Mesenchymal stem cell (in vitro differentiated cells and primary cell): Measurements from ENCODE around the gene RNLS.

Experiments
- DNase-seq: peaks from one replicate; pipeline ENCODE4 v3.0.0-alpha.2; 2013
- H2AFZ ChIP-seq: one replicate; pipeline ENCODE4 v1.6.1; 2013; ENCODE audit warnings: low read depth, mild to moderate bottlenecking, control low read depth, inconsistent platforms, low read length, moderate library complexity
- H2AK5ac ChIP-seq: 2 replicates; pipeline ENCODE4 v1.6.1; 2013; ENCODE audit warnings: low read length, moderate library complexity, mild to moderate bottlenecking, inconsistent platforms; ENCODE audit not compliant: severe bottlenecking
- H2BK120ac ChIP-seq: one replicate; pipeline ENCODE4 v1.6.1; 2013; ENCODE audit warnings: low read depth, mild to moderate bottlenecking, inconsistent platforms, low read length, moderate library complexity
- H2BK12ac ChIP-seq, 2 experiments: one replicate each; pipeline ENCODE4 v1.6.1; 2013; ENCODE audit warnings: inconsistent platforms in 2 of 2, low read length in 2 of 2, mild to moderate bottlenecking in 2 of 2, moderate library complexity in 2 of 2, control low read depth in 1 of 2
- H2BK15ac ChIP-seq: one replicate; pipeline ENCODE4 v1.6.1; 2013; ENCODE audit warnings: mild to moderate bottlenecking, low read depth, inconsistent platforms; ENCODE audit not compliant: poor library complexity, severe bottlenecking
- H2BK5ac ChIP-seq: 2 replicates; pipeline ENCODE4 v1.6.1; 2013; ENCODE audit warnings: low read depth, mild to moderate bottlenecking, low read length, control low read depth, inconsistent platforms; ENCODE audit not compliant: poor library complexity, severe bottlenecking
- H3K14ac ChIP-seq, 2 experiments: one replicate each; pipeline ENCODE4 v1.6.1; 2013; ENCODE audit warnings: inconsistent platforms in 2 of 2, low read length in 2 of 2, control low read depth in 1 of 2, mild to moderate bottlenecking in 1 of 2, moderate library complexity in 1 of 2
- H3K18ac ChIP-seq, 2 experiments: one replicate each; pipeline ENCODE4 v1.6.1; 2013; ENCODE audit warnings: inconsistent platforms in 2 of 2, low read length in 2 of 2, control low read depth in 1 of 2, low read depth in 1 of 2, mild to moderate bottlenecking in 1 of 2
- H3K23ac ChIP-seq, 2 experiments: one replicate each; pipeline ENCODE4 v1.6.1; 2013; ENCODE audit warnings: inconsistent platforms in 2 of 2, low read length in 2 of 2, mild to moderate bottlenecking in 2 of 2, moderate library complexity in 2 of 2, control low read depth in 1 of 2
- H3K27ac ChIP-seq: 2 replicates; pipeline ENCODE4 v1.5.1; 2013; ENCODE audit warnings: mild to moderate bottlenecking, moderate library complexity, low read length, control low read depth, inconsistent platforms; ENCODE audit not compliant: poor library complexity, severe bottlenecking
- H3K27me3 ChIP-seq, 2 experiments: 2 replicates each; pipeline versions ENCODE4 v1.6.1 to v1.7.0; 2013; ENCODE audit warnings: low read length in 2 of 2, mild to moderate bottlenecking in 2 of 2, moderate library complexity in 2 of 2, control low read depth in 1 of 2, inconsistent platforms in 1 of 2; ENCODE audit not compliant: control insufficient read depth in 1 of 2, insufficient read depth in 1 of 2
- H3K36me3 ChIP-seq, 2 experiments: 2 replicates each; pipeline versions ENCODE4 v1.6.1 to v1.7.0; 2013; ENCODE audit warnings: low read length in 2 of 2, control low read depth in 1 of 2, inconsistent platforms in 1 of 2, low read depth in 1 of 2, mild to moderate bottlenecking in 1 of 2; ENCODE audit not compliant: insufficient read depth in 2 of 2, control insufficient read depth in 1 of 2
- H3K4ac ChIP-seq, 2 experiments: one replicate each; pipeline ENCODE4 v1.6.1; 2013; ENCODE audit warnings: inconsistent platforms in 2 of 2, low read length in 2 of 2, mild to moderate bottlenecking in 2 of 2, moderate library complexity in 2 of 2, control low read depth in 1 of 2, low read depth in 1 of 2
- H3K4me1 ChIP-seq: 2 replicates; pipeline ENCODE4 v1.6.1; 2013; ENCODE audit warnings: low read depth, low read length, control low read depth; ENCODE audit not compliant: control insufficient read depth, insufficient read depth
- H3K4me2 ChIP-seq: 2 replicates; pipeline ENCODE4 v1.6.1; 2013; ENCODE audit warnings: low read length, mild to moderate bottlenecking, inconsistent platforms; ENCODE audit not compliant: poor library complexity, severe bottlenecking
- H3K4me3 ChIP-seq, 2 experiments: 2 replicates each; pipeline versions ENCODE4 v1.5.1 to v1.7.0; 2013; ENCODE audit warnings: low read length in 2 of 2, mild to moderate bottlenecking in 2 of 2, control low read depth in 1 of 2, low read depth in 1 of 2; ENCODE audit not compliant: insufficient read depth in 1 of 2
- H3K79me1 ChIP-seq: replicated peaks from 2 replicates; pipeline ENCODE4 v1.6.1; 2013; ENCODE audit warnings: mild to moderate bottlenecking, control low read depth, low read length, inconsistent platforms; ENCODE audit not compliant: poor library complexity, severe bottlenecking
- H3K9ac ChIP-seq: 2 replicates; pipeline ENCODE4 v1.7.0; 2013; ENCODE audit warnings: mild to moderate bottlenecking, low read length, moderate library complexity
- H3K9me3 ChIP-seq: 2 replicates; pipeline ENCODE4 v1.7.0; 2013; ENCODE audit warnings: mild to moderate bottlenecking, low read length; ENCODE audit not compliant: control insufficient read depth
- H4K8ac ChIP-seq: one replicate; pipeline ENCODE4 v1.6.1; 2013; ENCODE audit warnings: inconsistent platforms, mild to moderate bottlenecking, low read length, moderate library complexity
- H4K91ac ChIP-seq: one replicate; pipeline ENCODE4 v1.6.1; 2013; ENCODE audit warnings: mild to moderate bottlenecking, low read length, inconsistent platforms
- WGBS: methylation state at CpG from one replicate; pipeline ENCODE4 v1.1.7; 2013; ENCODE audit warnings: mixed read lengths; 5-methylcytosine and 5-hydroxymethylcytosine counted together

The RNLS gene

GRCh38 chr10:88299787-88300186, 283.3 kb downstream of the RNLS start:
- H3K27ac ChIP-seq = no peak overlapping the region
- H3K18ac ChIP-seq = no peak overlapping the region
- no peaks in the 10 kb centered on the region for H3K36me3 ChIP-seq
- no peak overlapping the region for H3K9ac ChIP-seq
- H3K27me3 ChIP-seq = no peaks in the 10 kb centered on the region
- H2BK12ac ChIP-seq = no peak overlapping the region
- H3K23ac ChIP-seq = no peak overlapping the region
- no peak overlapping the region for H4K91ac ChIP-seq
- no peak overlapping the region for H3K4me3 ChIP-seq
- H2BK15ac ChIP-seq = no peak overlapping the region
- H2BK5ac ChIP-seq = no peak overlapping the region
- H2AK5ac ChIP-seq = no peak overlapping the region
- no peaks in the 10 kb centered on the region for H3K79me1 ChIP-seq
- no peak for DNase-seq
- no peak overlapping the region for H4K8ac ChIP-seq
- H3K9me3 ChIP-seq = no peaks in the 10 kb centered on the region
- H2AFZ ChIP-seq = no peak overlapping the region
- H3K4me1 ChIP-seq = no peaks in the 10 kb centered on the region
- H3K4me2 ChIP-seq = no peak overlapping the region
- no peak overlapping the region for H2BK120ac ChIP-seq
- no peak overlapping the region for H3K4ac ChIP-seq
- H3K14ac ChIP-seq = no peak overlapping the region

- Histone ChIP-seq H3K23ac (no peak overlapping the region), H2AK5ac (no peak overlapping the region), H2BK120ac (no peak overlapping the region), H3K4ac (no peak overlapping the region), H3K14ac (no peak overlapping the region), H3K4me1 (no peaks in the 10 kb centered on the region), H2BK15ac (no peak overlapping the region), H3K36me3 (no peaks in the 10 kb centered on the region), H3K4me3 (no peak overlapping the region), H3K9ac (no peak overlapping the region), H4K91ac (no peak overlapping the region), H3K27ac (no peak overlapping the region), H4K8ac (no peak overlapping the region), H3K4me2 (no peak overlapping the region), H3K9me3 (no peaks in the 10 kb centered on the region), H2AFZ (no peak overlapping the region), H3K79me1 (no peaks in the 10 kb centered on the region), H2BK12ac (no peak overlapping the region), H3K18ac (no peak overlapping the region), H3K27me3 (no peaks in the 10 kb centered on the region), H2BK5ac (no peak overlapping the region)
- 95% methylated on average over 3 of the region's 3 CpGs for WGBS
- no peak for DNase-seq
Observed at GRCh38 chr10:88297103-88297502, 286.0 kb downstream of the RNLS start.

DNA sequence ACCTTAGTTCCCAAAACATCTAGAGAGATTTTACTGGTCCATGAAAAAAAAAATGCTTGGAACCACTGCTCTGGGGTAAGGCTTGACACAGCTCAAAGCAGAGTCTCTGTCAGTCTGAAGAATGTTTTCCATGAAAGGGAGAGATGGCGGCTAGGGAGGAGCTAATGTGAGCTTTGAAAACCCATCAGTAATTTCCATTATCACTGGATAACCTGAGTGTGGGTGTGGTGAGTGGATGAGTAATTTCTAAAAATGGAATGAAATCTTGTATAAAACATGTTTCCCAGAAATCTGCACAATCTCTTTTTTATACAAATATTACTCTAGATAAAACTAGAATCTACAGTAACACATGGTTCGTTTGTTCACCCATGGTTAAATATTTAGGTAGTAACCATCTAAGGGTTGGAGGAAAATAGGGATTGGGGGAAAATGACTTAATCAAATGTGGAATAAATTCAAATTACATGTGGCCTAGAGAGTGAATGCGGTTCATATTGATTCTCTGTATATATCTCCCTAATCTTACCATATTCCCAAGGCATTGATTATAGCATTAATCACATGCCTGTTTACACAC, 289.4 kb downstream of the RNLS start:
- Histone ChIP-seq H3K27me3 (no peaks in the 10 kb centered on the region), H2AK5ac (no peak overlapping the region), H2AFZ (no peak overlapping the region), H2BK12ac (no peak overlapping the region), H3K4me2 (no peak overlapping the region), H2BK5ac (no peak overlapping the region), H3K9me3 (no peaks in the 10 kb centered on the region), H3K18ac (no peak overlapping the region), H3K4ac (no peak overlapping the region), H3K27ac (no peak overlapping the region), H3K9ac (no peak overlapping the region), H3K79me1 (no peaks in the 10 kb centered on the region), H2BK15ac (no peak overlapping the region), H3K36me3 (no peaks in the 10 kb centered on the region), H2BK120ac (no peak overlapping the region), H4K91ac (no peak overlapping the region), H3K23ac (no peak overlapping the region), H4K8ac (no peak overlapping the region), H3K4me1 (no peaks in the 10 kb centered on the region), H3K4me3 (no peak overlapping the region), H3K14ac (no peak overlapping the region)
- 100% methylated on average over 1 of the region's 3 CpGs for WGBS
- no peak for DNase-seq

GRCh38 chr10:88293073-88293472, 290.0 kb downstream of the RNLS start:
- Histone ChIP-seq H3K4me1 (no peaks in the 10 kb centered on the region), H3K36me3 (no peaks in the 10 kb centered on the region), H3K4me3 (no peak overlapping the region), H3K14ac (no peak overlapping the region), H2BK15ac (no peak overlapping the region), H3K23ac (no peak overlapping the region), H3K27ac (no peak overlapping the region), H3K9ac (no peak overlapping the region), H2BK12ac (no peak overlapping the region), H2AK5ac (no peak overlapping the region), H3K9me3 (no peaks in the 10 kb centered on the region), H3K79me1 (no peaks in the 10 kb centered on the region), H3K4me2 (no peak overlapping the region), H2AFZ (no peak overlapping the region), H2BK120ac (no peak overlapping the region), H4K91ac (no peak overlapping the region), H4K8ac (no peak overlapping the region), H3K4ac (no peak overlapping the region), H2BK5ac (no peak overlapping the region), H3K18ac (no peak overlapping the region), H3K27me3 (no peaks in the 10 kb centered on the region)
- peak; percentile 16 for DNase-seq
- WGBS = no CpG with 5 or more reads among the region's 1 CpG
